Uterus (tissue), 4 donors: ENCODE measurements around the gene AK1. TPM values are rescaled to one million over a fixed set of nuclear protein-coding genes. Genes with fewer than 3 reads are reported as not detected.
A peak's percentile ranks its signal among the peaks of the same experiment; 100 is the strongest.

Source experiments
- DNase-seq, 2 donors: peaks; one replicate each; pipeline ENCODE4 v3.0.0-alpha.2; 2019 to 2020
- H3K27ac ChIP-seq, 2 donors: fragments of 200-600 bp; sonication (generic); 1 replicate in 1 of 2; 2 replicates in 1 of 2; pipeline ENCODE4 v1.5.1; 2016 to 2018
- H3K27me3 ChIP-seq, 2 donors: fragments of 200-600 bp; sonication (generic); one replicate each; pipeline ENCODE4 v1.5.1; 2018 to 2019; ENCODE audit warnings: control low read depth in 1 of 2
- H3K36me3 ChIP-seq, 2 donors: fragments of 200-600 bp; sonication (generic); one replicate each; pipeline ENCODE4 v1.5.1; 2019; ENCODE audit warnings: control low read depth in 1 of 2
- H3K4me1 ChIP-seq, 2 donors: fragments of 200-600 bp; sonication (generic); one replicate each; pipeline ENCODE4 v1.5.1; 2018 to 2019; ENCODE audit warnings: control low read depth in 1 of 2
- H3K4me3 ChIP-seq, 2 donors: fragments of 200-600 bp; sonication (generic); 1 replicate in 1 of 2; 2 replicates in 1 of 2; pipeline ENCODE4 v1.5.1; 2018 to 2019; ENCODE audit warnings: mild to moderate bottlenecking in 1 of 2
- H3K9me3 ChIP-seq, 2 donors: fragments of 200-600 bp; sonication (generic); one replicate each; pipeline ENCODE4 v1.5.1; 2019; ENCODE audit warnings: control low read depth in 1 of 2
- CTCF ChIP-seq, 4 experiments: fragments of 200-600 bp in 2 of 4; fragments of 450-650 bp in 2 of 4; sonication (generic) in 2 of 4; IDR thresholded peaks; one replicate each; pipeline ENCODE4 v1.5.1; 2016 to 2019; ENCODE audit warnings: antibody characterized with exemption in 4 of 4, mild to moderate bottlenecking in 2 of 4, moderate library complexity in 1 of 4
- POLR2A ChIP-seq, 2 donors: fragments of 450-650 bp; IDR thresholded peaks; one replicate each; pipeline ENCODE4 v1.6.1; 2016; ENCODE audit warnings: antibody characterized with exemption in 2 of 2, mild to moderate bottlenecking in 1 of 2, moderate library complexity in 1 of 2
- intact Hi-C: fragments of 100-400 bp; cut with DNase I; formaldehyde crosslinking; loops from one replicate; pipeline ENCODE4 v1.15.1; 2023; ENCODE audit warnings: low total_unique reads
- total RNA-seq, 4 donors: library from RNA; depleted of rRNA in 3 of 4; stranded (reverse); fragments of >200 nt in 3 of 4; gene quantifications; one replicate each; pipeline versions ENCODE4 v1.1.0 to v1.2.4, GENCODE V29; 2014 to 2023
- donor health status: DM: yes; HTN: yes; CAD: no.

AK1 gene
- total RNA-seq, 4 donors from 2014 or later: 6.1 to 54.3 (median 15.7) TPM

DNA sequence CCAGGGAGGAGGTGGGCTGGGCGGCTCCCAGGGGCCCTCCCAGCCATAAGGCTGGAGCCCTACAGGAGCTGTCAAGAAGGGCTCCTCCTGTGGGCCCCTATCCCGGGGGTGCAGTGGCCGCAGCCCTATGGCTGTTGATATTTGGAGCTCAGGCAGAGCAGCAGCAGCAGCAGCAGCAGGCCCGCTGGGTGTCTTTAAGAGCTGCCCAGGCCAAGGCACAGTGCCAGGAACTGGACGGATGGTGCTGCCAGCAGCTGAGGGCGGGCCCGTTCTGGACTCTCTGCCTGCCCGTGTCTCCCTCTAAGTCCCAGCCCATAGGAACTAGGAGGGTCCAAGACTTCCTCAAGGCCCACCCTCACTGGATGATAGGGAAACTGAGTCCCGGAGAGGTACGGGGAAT, 3.6 kb downstream of the AK1 start:
- intact Hi-C loops: no loop called here
- no peaks in the 10 kb centered on the region for H3K9me3 ChIP-seq
- TF ChIP-seq CTCF (IDR thresholded peaks at IDR 0.05) (no peak), POLR2A (IDR thresholded peaks at IDR 0.05) (no peak)
- no peaks in the 10 kb centered on the region for H3K36me3 ChIP-seq
- peaks cover 0 to 34% of the 10 kb centered on the region in 2 donors for H3K4me1 ChIP-seq
- H3K27ac ChIP-seq: peak overlapping the region; percentile 27 to 43
- no peaks in the 10 kb centered on the region for H3K27me3 ChIP-seq
- no peak overlapping the region for H3K4me3 ChIP-seq
- DNase-seq: peak; percentile 78 to 79

DNA sequence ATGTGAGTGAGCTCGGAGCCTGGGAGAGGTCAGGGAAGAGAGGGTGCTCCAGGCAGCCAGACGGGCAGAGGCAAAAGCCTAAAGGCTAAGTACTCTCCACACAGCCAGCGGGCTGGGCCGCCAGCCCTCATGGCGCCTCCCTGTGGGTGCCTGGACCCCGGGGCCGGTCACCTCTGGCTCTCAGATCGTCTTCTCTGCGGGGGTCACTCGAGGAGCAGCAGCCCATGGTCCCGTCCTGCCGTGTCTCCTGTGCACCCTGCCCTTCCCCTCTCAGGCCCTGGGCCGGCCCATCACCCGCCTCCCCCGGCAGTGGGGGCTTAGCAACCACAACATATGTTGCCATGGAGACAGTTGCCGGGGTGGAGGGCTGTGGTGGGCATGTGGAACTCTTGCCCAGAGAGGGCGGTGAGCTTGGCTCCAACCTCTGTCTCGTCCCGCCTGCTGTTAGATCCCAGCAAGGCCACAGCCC, 4.2 kb downstream of the AK1 start:
- TF ChIP-seq CTCF (IDR thresholded peaks at IDR 0.05) (no peak), POLR2A (IDR thresholded peaks at IDR 0.05) (no peak)
- Histone ChIP-seq H3K27ac (no peak overlapping the region), H3K27me3 (no peaks in the 10 kb centered on the region), H3K36me3 (no peaks in the 10 kb centered on the region), H3K9me3 (no peaks in the 10 kb centered on the region), H3K4me3 (no peak overlapping the region), H3K4me1 (peaks cover 0 to 31% of the 10 kb centered on the region in 2 donors)
- no peak for DNase-seq
- intact Hi-C loops: no loop called here

DNA sequence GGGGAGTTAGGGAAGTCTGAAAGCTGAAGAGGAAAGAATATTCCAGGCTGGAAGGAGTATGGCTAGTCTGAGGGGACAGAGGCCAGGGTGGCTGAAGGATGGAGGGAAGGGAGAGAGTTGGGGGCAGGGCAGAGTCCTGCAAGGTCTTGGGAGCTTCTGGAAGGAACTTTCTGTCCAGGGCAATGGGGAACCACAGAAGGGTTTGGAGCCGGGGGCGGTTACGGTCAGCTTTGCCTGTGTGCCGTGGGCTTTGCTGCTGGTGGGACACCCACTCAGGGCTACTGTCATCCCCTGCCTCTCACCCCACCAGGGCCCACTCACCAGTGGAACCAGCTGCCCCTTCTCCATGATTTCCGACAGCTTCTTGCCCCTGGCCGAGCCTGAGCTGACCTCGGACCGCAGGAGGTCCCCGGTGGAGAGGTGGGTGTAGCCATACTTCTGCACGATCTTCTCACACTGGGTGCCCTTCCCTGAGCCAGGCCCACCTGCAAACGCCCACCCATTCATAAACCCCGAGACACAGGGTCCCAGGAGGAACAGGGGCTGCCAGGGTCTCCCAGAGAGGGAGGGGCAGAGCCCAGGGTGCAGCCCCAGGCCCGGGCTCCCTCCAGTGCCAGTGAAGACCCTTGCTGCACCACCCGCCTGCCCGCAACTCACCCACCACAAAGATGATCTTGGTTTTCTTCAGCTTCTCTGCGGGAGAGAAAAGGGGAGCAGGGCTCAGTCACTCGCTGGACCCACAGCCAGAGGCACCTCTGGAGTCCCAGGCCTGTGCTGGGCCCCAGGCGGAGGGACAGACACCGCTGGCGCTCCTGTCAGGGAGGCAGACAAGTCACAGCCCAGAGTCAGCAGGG, 4.9 kb downstream of the AK1 start:
- Histone ChIP-seq H3K36me3 (no peaks in the 10 kb centered on the region), H3K9me3 (no peaks in the 10 kb centered on the region), H3K27me3 (no peaks in the 10 kb centered on the region), H3K4me1 (peaks cover 0 to 27% of the 10 kb centered on the region in 2 donors), H3K27ac (no peak overlapping the region), H3K4me3 (no peak overlapping the region)
- intact Hi-C loops: no loop called here
- DNase-seq: no peak
- no peak for TF ChIP-seq POLR2A (IDR thresholded peaks at IDR 0.05)
- TF ChIP-seq CTCF (IDR thresholded peaks at IDR 0.05): no peak

- intact Hi-C loops: no loop called here
These were observed 5.9 kb downstream of the AK1 start for GRCh38 chr9:127871531-127871930.

More at GRCh38 chr9:127871531-127871930, 5.9 kb downstream of the AK1 start:
- Histone ChIP-seq H3K27ac (no peak overlapping the region), H3K36me3 (no peaks in the 10 kb centered on the region), H3K4me3 (no peak overlapping the region), H3K9me3 (no peaks in the 10 kb centered on the region), H3K4me1 (peaks cover 0 to 24% of the 10 kb centered on the region in 2 donors), H3K27me3 (no peaks in the 10 kb centered on the region)
- DNase-seq: no peak
- TF ChIP-seq CTCF (IDR thresholded peaks at IDR 0.05): no peak
- TF ChIP-seq POLR2A (IDR thresholded peaks at IDR 0.05): no peak
